GM23248 (cell line): ENCODE data around the gene KLHL34. TPM values are rescaled to one million over a fixed set of nuclear protein-coding genes. Genes with fewer than 3 reads are reported as not detected.

ENCODE experiments used
- DNase-seq: peaks from one replicate; pipeline ENCODE4 v3.0.0-alpha.2; 2015
- H2AFZ ChIP-seq: fragments of 200-600 bp; sonication (generic); 2 replicates; pipeline ENCODE4 v1.6.1; 2016; ENCODE audit warnings: antibody characterized with exemption
- H3F3A ChIP-seq: fragments of 200-600 bp; sonication (generic); 2 replicates; pipeline ENCODE4 v1.6.1; 2016; ENCODE audit warnings: mild to moderate bottlenecking, antibody characterized with exemption, mixed run types; ENCODE audit not compliant: insufficient read depth
- H3K27ac ChIP-seq: fragments of 200-600 bp; sonication (generic); 2 replicates; pipeline ENCODE4 v1.5.1; 2016; ENCODE audit warnings: mild to moderate bottlenecking
- H3K27me3 ChIP-seq: fragments of 200-600 bp; sonication (generic); replicated peaks from 2 replicates; pipeline ENCODE4 v1.6.1; 2016; ENCODE audit warnings: mild to moderate bottlenecking; ENCODE audit not compliant: insufficient read depth
- H3K36me3 ChIP-seq: fragments of 200-600 bp; sonication (generic); 2 replicates; pipeline ENCODE4 v1.6.1; 2016; ENCODE audit warnings: low read depth, mild to moderate bottlenecking
- H3K4me1 ChIP-seq: fragments of 200-600 bp; sonication (generic); 2 replicates; pipeline ENCODE4 v1.6.1; 2016; ENCODE audit warnings: mild to moderate bottlenecking; ENCODE audit not compliant: insufficient read depth
- H3K4me2 ChIP-seq: fragments of 200-600 bp; sonication (generic); one replicate; pipeline ENCODE4 v1.6.1; 2016; ENCODE audit warnings: mild to moderate bottlenecking; ENCODE audit not compliant: unreplicated experiment
- H3K4me3 ChIP-seq: fragments of 200-600 bp; sonication (generic); 2 replicates; pipeline ENCODE4 v1.5.1; 2016; ENCODE audit warnings: mild to moderate bottlenecking
- H3K79me2 ChIP-seq: fragments of 200-600 bp; sonication (generic); 2 replicates; pipeline ENCODE4 v1.6.1; 2016; ENCODE audit warnings: mild to moderate bottlenecking; ENCODE audit not compliant: insufficient read depth
- H3K9ac ChIP-seq: fragments of 200-600 bp; sonication (generic); 2 replicates; pipeline ENCODE4 v1.6.1; 2016; ENCODE audit warnings: mild to moderate bottlenecking
- H3K9me2 ChIP-seq: fragments of 200-600 bp; sonication (generic); 2 replicates; pipeline ENCODE4 v1.6.1; 2016; ENCODE audit warnings: mixed run types, mild to moderate bottlenecking, moderate library complexity; ENCODE audit not compliant: insufficient read depth
- H3K9me3 ChIP-seq: fragments of 200-600 bp; sonication (generic); one replicate; pipeline ENCODE4 v1.6.1; 2017; ENCODE audit warnings: low read depth
- H4K20me1 ChIP-seq: fragments of 200-600 bp; sonication (generic); 2 replicates; pipeline ENCODE4 v1.6.0; 2016; ENCODE audit not compliant: insufficient read depth
- EZH2 ChIP-seq: fragments of 200-600 bp; sonication (generic); IDR thresholded peaks from 2 replicates; pipeline ENCODE4 v1.6.1; 2018; ENCODE audit warnings: antibody characterized with exemption, mild to moderate bottlenecking; ENCODE audit not compliant: insufficient read depth, poor library complexity, severe bottlenecking
- EZH2phosphoT487 ChIP-seq: fragments of 200-600 bp; sonication (generic); IDR thresholded peaks from 2 replicates; pipeline ENCODE4 v1.6.1; 2018; ENCODE audit warnings: antibody characterized with exemption, moderate library complexity, mild to moderate bottlenecking, low read depth; ENCODE audit not compliant: insufficient read depth
- WGBS, 2 experiments: methylation state at CpG; one replicate each; pipeline ENCODE4 v1.1.6; 2015 to 2017; ENCODE audit warnings: low lambda C conversion rate in 2 of 2, low coverage in 1 of 2; ENCODE audit errors: missing lambda C conversion rate in 2 of 2; 5-methylcytosine and 5-hydroxymethylcytosine counted together
- in situ Hi-C: fragments of 300-500 bp; cut with MboI; formaldehyde crosslinking; loops from 2 replicates; pipeline ENCODE4 v1.15.0; 2020
- polyA plus RNA-seq: library from polyadenylated mRNA; unstranded; fragments of >200 nt; fragmentation: Nextera tagmentation; extraction: Ambion mirVana; gene quantifications from 2 replicates; pipeline ENCODE4 v1.2.1, GENCODE V29; 2016
- total RNA-seq: library from RNA; depleted of rRNA; stranded (reverse); fragments of >200 nt; shearing (Covaris generic); gene quantifications from 2 replicates; pipeline ENCODE4 v1.2.3, GENCODE V29; 2014

Gene KLHL34
- total and polyA plus RNA-seq, 2 experiments from 2014 or later = not detected

- Histone ChIP-seq H3K36me3 (no peaks in the 10 kb centered on the region), H3K27ac (no peak overlapping the region), H4K20me1 (no peaks in the 10 kb centered on the region), H3K9ac (no peak overlapping the region), H2AFZ (no peak overlapping the region), H3F3A (no peaks in the 10 kb centered on the region), H3K4me2 (no peak overlapping the region), H3K4me3 (no peak overlapping the region), H3K9me2 (no peaks in the 10 kb centered on the region), H3K4me1 (no peaks in the 10 kb centered on the region), H3K79me2 (no peaks in the 10 kb centered on the region), H3K27me3 (no peaks in the 10 kb centered on the region), H3K9me3 (no peaks in the 10 kb centered on the region)
- WGBS, 2 experiments = 68 to 70% methylated on average over 4 of the region's 4 CpGs
- TF ChIP-seq EZH2phosphoT487 (no peak), EZH2 (no peak)
- DNase-seq = no peak
- in situ Hi-C loops = no loop called here
These were observed 8.1 kb upstream of the KLHL34 start for GRCh38 chrX:21666252-21666651.

- TF ChIP-seq EZH2 (no peak), EZH2phosphoT487 (no peak)
- no peaks in the 10 kb centered on the region for H4K20me1 ChIP-seq
- no peaks in the 10 kb centered on the region for H3K27me3 ChIP-seq
- H3K4me3 ChIP-seq = no peak overlapping the region
- no peak overlapping the region for H3K9ac ChIP-seq
- H3F3A ChIP-seq = no peaks in the 10 kb centered on the region
- no peak overlapping the region for H2AFZ ChIP-seq
- H3K27ac ChIP-seq = no peak overlapping the region
- no peaks in the 10 kb centered on the region for H3K9me2 ChIP-seq
- H3K9me3 ChIP-seq = no peaks in the 10 kb centered on the region
- no peak for DNase-seq
- in situ Hi-C loops = no loop called here
- no peaks in the 10 kb centered on the region for H3K4me1 ChIP-seq
- H3K36me3 ChIP-seq = no peaks in the 10 kb centered on the region
- WGBS, 2 experiments = 52 to 55% methylated on average over 4 of the region's 4 CpGs
- H3K4me2 ChIP-seq = no peak overlapping the region
- H3K79me2 ChIP-seq = no peaks in the 10 kb centered on the region
These were observed 4.6 kb upstream of the KLHL34 start for GRCh38 chrX:21662761-21663160.

GRCh38 chrX:21661316-21661715 lies 3.2 kb upstream of the KLHL34 start:
- H3K9me2 ChIP-seq = no peaks in the 10 kb centered on the region
- no peaks in the 10 kb centered on the region for H3K9me3 ChIP-seq
- H3K4me2 ChIP-seq = no peak overlapping the region
- H3K4me1 ChIP-seq = no peaks in the 10 kb centered on the region
- no peak overlapping the region for H3K4me3 ChIP-seq
- 90 to 92% methylated on average over 6 of the region's 6 CpGs for WGBS, 2 experiments
- no peak overlapping the region for H3K27ac ChIP-seq
- in situ Hi-C loops = no loop called here
- TF ChIP-seq EZH2phosphoT487 = no peak
- H3K36me3 ChIP-seq = no peaks in the 10 kb centered on the region
- H3F3A ChIP-seq = no peaks in the 10 kb centered on the region
- no peak overlapping the region for H3K9ac ChIP-seq
- no peaks in the 10 kb centered on the region for H4K20me1 ChIP-seq
- no peak for DNase-seq
- no peaks in the 10 kb centered on the region for H3K79me2 ChIP-seq
- H2AFZ ChIP-seq = no peak overlapping the region
- no peaks in the 10 kb centered on the region for H3K27me3 ChIP-seq

GRCh38 chrX:21660156-21660555 lies 2.0 kb upstream of the KLHL34 start:
- TF ChIP-seq EZH2phosphoT487 (no peak), EZH2 (no peak)
- Histone ChIP-seq H4K20me1 (no peaks in the 10 kb centered on the region), H2AFZ (no peak overlapping the region), H3K4me2 (no peak overlapping the region), H3F3A (no peaks in the 10 kb centered on the region), H3K79me2 (no peaks in the 10 kb centered on the region), H3K27ac (no peak overlapping the region), H3K4me1 (no peaks in the 10 kb centered on the region), H3K9ac (no peak overlapping the region), H3K9me3 (no peaks in the 10 kb centered on the region), H3K9me2 (no peaks in the 10 kb centered on the region), H3K36me3 (no peaks in the 10 kb centered on the region), H3K27me3 (no peaks in the 10 kb centered on the region), H3K4me3 (no peak overlapping the region)
- 93 to 98% methylated on average over 2 of the region's 2 CpGs for WGBS, 2 experiments
- no peak for DNase-seq
- in situ Hi-C loops = no loop called here

GRCh38 chrX:21659320-21659719 lies 1.2 kb upstream of the KLHL34 start:
- H3F3A ChIP-seq = no peaks in the 10 kb centered on the region
- WGBS, 2 experiments = 90 to 93% methylated on average over 3 of the region's 3 CpGs
- H3K9me2 ChIP-seq = no peaks in the 10 kb centered on the region
- H3K27ac ChIP-seq = no peak overlapping the region
- H3K4me1 ChIP-seq = no peaks in the 10 kb centered on the region
- no peak overlapping the region for H3K9ac ChIP-seq
- in situ Hi-C loops = no loop called here
- TF ChIP-seq EZH2phosphoT487 (no peak), EZH2 (no peak)
- no peak for DNase-seq
- no peaks in the 10 kb centered on the region for H3K36me3 ChIP-seq
- H3K79me2 ChIP-seq = no peaks in the 10 kb centered on the region
- H3K4me2 ChIP-seq = no peak overlapping the region
- no peaks in the 10 kb centered on the region for H4K20me1 ChIP-seq
- no peaks in the 10 kb centered on the region for H3K27me3 ChIP-seq
- H3K4me3 ChIP-seq = no peak overlapping the region
- H2AFZ ChIP-seq = no peak overlapping the region
- no peaks in the 10 kb centered on the region for H3K9me3 ChIP-seq
